NCI-H146 treated with DMSO at 0.1 percent for 48 hours (cell line): ENCODE results near the gene NUSAP1.
"Not testable (repeated sequence)": the region's sequence is repeated elsewhere in the genome, so short reads cannot be mapped to it uniquely, and the experiment has no call there.

Experiments
- DNase-seq: peaks from one replicate; lab custom pipeline; 2025; ENCODE audit not compliant: unreplicated experiment; lab: John Stamatoyannopoulos, UW

Gene NUSAP1, protein sequence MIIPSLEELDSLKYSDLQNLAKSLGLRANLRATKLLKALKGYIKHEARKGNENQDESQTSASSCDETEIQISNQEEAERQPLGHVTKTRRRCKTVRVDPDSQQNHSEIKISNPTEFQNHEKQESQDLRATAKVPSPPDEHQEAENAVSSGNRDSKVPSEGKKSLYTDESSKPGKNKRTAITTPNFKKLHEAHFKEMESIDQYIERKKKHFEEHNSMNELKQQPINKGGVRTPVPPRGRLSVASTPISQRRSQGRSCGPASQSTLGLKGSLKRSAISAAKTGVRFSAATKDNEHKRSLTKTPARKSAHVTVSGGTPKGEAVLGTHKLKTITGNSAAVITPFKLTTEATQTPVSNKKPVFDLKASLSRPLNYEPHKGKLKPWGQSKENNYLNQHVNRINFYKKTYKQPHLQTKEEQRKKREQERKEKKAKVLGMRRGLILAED

DNA sequence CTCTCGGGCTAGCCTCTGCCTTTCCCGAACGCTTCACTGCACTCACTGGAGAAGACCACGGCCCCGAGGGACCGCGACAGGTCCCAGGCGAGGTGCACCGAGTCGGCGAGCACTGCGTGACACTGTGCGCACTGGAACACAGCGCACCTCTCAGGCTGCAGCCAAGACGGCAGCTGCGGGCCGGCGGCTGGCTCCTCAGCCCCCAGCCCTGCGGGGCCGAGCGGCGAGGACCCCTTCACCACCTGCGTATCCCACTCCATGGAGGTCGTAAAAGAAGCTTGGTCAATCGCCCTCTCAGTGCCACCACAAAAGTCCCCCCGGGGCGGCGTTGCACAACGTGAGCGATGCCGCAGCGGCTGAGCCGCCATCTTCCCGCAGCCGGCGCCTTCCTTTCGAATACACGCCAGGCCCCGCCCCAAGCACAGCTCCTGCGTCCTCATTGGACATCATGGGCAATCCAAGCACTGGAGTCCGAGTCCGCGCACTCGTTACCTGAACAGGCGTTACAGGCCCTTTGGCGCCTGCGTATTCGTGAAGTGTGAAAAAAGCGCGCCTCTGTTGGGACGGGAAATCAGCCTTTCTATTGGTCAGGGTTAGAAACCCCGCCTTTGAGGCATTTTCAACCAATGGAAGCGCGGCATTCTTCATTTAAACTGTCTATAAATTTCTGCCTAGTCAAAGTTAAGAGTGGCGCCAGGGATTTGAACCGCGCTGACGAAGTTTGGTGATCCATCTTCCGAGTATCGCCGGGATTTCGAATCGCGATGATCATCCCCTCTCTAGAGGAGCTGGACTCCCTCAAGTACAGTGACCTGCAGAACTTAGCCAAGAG, at the start of gene NUSAP1, which contains the start of gene OIP5:
Gene NUSAP1 (plus strand): TSS at position 688 of the 832 bp plus-strand sequence. CDS start 77 bp downstream, at position 765.
Gene OIP5 (minus strand): TSS at position 398 of the 832 bp plus-strand sequence. CDS start 30 bp downstream, at position 368.
- DNase-seq = peak; percentile 94

- DNase-seq = not testable (repeated sequence)
Measured at GRCh38 chr15:41282980-41283652, 49.6 kb upstream of the NUSAP1 start.

DNA sequence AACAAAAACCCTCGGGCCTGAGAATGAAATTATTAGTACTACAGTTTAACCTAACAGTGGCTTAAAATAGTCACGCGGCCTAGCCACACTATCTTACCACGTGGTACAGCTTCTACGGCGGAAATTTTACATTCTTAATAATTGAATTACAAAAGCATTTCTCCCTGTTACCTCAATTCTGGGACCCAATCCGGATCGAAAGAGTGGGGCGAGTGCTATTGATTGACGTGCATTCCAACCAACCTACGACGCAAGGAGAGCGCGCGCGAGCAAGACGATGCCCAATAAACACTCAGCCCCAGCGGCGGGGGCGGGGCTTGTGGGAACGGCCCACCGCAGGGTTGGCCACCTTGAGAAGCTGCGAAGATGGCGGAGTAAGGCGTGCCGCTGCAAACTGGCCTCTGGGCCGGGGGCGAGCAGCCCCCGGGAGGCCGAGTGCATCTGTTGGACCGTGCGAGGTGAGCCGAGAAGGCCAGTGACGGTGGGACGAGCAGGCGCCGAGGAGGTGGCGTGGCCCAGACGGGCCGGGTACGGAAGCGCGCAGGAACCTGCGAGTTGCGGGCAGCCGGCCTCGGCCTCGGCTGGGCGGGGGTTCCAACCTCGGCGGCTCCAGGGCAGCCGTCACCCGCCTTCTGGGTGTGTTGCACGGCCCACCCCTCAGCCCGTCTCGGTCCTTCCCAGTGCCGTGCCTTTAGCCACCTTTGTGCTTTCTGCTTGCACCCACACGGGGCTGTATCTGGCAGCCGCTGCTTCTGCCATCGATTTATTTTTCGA, 48.8 kb upstream of the NUSAP1 start:
- peak; percentile 92 for DNase-seq

DNA sequence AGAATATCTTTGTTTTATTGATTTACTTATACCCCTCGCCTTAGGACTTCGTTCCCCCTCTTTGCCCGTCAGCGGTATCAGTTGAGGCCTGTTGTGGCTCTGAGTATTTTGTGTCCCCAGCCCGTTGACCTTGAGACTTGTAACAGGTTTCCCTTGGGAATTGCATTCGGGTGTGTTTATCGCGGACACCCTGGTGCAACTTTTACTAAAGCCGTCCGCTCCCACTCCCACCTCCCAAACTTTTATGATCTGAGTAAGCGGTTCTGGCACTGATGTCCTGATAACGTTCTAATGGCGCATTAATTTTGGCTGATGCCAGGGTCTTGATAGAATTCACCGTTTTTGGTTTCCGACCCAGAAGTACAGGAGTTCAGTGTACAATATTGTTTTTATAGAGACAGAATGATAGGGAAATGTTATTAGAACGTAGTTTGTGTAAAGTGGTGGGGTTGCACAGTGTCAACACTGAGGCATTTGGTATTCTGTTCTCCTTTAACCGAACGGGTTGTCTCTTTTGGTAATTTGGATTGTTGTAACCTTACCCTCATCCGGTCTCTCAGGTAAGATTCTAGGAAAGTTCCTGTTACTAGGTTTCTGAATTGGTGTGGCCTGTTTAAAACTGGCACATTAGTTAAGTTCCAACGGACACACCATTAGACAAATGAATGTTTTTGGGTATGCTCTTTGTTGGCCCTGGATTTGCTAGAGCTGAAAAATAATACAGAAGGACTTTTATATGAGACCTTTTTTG, 48.1 kb upstream of the NUSAP1 start:
- DNase-seq = no peak

DNA sequence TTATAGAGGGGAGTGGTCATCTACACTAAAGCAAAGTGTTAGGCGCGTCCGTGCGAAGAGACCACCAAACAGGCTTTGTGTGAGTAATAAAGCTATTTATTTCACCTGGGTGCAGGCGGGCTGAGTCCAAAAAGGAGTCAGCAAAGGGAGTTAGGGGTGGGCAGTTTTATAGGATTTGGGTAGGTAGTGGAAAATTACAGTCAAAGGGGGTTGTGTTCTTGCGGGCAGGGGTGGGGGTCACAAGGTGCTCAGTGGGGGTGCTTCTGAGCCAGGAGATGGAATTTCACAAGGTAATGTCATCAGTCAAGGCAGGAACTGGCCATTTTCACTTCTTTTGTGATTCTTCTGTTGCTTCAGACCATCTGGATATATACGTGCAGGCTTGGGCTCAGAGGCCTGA, 47.4 kb upstream of the NUSAP1 start:
- DNase-seq = no peak

DNA sequence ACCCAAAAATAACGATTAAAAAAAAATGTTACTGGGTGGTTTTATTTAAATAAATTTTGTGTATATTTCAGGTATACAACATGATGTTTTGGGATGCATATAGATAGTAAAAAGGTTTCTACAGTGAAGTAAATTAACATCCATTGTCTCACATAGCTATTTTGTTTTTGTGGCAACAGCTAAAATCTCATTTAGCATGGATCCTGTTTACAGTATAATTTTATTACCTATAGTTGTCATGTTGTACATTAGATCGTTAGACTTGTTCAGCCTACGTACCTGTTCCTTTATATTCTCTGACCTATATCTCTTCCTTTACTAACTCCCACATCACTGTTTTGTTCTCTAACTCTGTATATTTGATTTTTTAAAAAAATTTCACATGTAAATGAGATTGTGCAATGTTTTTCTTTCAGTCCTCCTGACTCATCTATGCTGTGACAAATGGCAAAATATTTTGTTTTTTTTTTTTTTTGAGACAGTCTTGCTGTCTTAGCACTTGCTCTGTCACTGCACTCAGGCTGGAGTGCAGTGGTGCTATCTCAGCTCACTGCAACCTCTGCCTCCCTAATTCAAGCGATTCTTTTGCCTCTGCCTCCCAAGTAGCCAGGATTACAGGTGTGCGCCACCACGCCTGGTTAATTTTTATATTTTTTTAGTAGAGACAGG, 45.9 kb upstream of the NUSAP1 start:
- no peak for DNase-seq

- no peak for DNase-seq
Measured at GRCh38 chr15:41288464-41288863, 44.2 kb upstream of the NUSAP1 start.

DNA sequence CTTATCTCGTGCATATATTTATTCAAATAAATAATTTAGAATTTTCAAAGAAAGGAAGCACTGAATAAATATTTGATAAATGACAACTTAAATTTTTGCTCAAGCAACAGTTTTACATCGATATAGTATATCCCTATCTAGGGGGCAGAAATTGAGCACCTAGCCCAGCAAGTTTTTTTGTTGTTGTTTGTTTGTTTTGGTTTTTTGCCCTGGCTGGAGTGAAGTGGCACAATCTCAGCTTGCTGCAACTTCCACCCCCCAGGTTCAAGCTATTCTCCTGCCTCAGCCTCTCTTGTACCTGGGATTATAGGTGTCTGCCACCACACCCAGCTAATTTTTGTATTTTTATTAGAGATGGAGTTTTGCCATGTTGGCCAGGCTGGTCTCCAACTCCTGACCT, 42.7 kb upstream of the NUSAP1 start:
- DNase-seq = no peak

GRCh38 chr15:41291065-41291631, 41.5 kb upstream of the NUSAP1 start:
- no peak for DNase-seq

GRCh38 chr15:41292521-41292920, 40.2 kb upstream of the NUSAP1 start:
- DNase-seq = no peak

GRCh38 chr15:41301139-41301538, 31.5 kb upstream of the NUSAP1 start:
- DNase-seq = not testable (repeated sequence)

DNA sequence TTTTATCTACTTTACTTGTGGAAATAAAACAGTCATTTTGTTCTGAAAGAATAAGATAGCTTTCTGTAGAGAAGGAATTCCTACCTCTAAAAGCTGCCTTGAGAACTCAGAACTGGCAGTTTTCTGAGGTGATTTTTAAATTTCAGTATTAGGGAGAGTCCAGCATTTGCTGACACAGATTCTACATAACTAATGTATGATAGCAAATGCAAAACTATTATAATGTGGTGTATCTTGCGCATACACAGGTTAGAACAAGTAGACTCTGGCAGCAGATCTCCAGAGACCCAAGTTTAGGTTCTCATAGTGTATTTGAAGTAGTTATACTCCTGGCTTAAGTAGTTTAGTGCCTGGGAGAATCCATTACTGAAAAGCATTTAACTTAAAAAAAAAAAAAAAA, 31.1 kb upstream of the NUSAP1 start:
- no peak for DNase-seq

GRCh38 chr15:41304149-41304770, 28.4 kb upstream of the NUSAP1 start:
- DNase-seq = no peak

DNA sequence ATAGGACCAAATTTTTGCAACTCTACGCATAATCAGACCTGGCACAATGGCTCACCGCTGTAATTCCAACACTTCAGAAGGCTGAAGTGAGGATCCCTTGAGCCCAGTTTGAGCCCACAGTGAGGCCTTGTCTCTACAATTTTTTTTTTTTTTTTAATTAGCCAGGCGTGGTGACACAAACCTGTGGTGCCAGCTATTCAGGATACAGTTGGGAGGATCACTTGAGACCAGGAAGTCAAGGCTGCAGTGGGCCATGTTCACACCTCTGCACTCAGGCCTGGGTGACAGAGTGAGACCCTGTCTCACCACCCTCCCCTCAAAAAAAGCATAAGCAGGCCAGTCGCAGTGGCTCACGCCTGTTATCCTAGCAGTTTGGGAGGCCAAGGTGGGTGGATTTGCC, 25.0 kb upstream of the NUSAP1 start:
- no peak for DNase-seq

DNA sequence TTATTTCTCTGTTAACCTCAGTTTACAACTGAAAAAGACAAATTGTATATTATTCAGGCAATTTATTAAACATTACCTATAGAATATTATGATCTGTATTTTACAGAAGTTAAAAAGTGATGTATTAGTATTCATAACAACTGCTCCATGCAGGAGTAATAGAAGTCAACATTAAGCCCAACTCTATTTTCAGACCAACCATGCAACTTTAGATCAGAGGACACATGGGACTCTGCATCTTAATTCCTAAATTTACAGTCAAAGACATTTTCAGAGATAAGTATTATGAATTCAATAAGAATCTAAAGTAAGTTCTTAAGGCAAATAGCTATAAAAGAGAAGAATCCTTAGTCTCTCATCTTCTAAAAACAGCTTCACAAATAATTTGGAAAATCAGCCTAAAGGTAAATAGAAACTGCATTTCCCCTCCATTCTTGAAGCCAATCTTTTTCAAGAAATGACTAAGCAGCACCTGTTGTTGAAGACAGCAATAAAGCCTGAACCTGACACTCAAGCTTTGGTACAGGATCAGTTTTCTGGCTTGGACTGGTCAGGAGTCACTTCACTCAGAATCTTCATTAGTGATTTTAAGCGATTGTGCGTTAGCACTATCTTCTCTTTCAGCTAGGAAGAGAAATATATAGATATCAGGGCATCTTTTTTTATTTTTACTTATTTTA, 23.3 kb upstream of the NUSAP1 start:
- no peak for DNase-seq

- not testable (repeated sequence) for DNase-seq
Measured at GRCh38 chr15:41320805-41321330, 11.8 kb upstream of the NUSAP1 start.

DNA sequence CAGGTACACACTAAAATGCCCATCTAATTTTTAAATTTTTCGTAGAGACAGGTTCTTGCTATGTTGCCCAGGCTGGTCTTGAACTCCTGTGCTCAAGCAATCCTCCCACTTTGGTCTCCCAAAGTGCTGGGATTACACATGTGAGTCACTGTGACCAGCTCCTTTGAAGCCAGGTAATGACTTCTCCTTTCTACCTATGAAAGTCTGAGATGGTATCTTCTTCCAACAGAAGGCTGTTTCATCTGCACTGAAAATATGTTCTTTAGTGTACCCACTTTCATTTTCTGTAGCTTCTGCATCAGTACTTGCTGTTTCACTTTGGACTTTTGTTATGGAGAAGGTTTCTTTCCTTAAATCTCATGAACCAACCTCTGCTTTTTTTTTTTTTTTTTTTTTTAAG, 9.1 kb upstream of the NUSAP1 start:
- no peak for DNase-seq

DNA sequence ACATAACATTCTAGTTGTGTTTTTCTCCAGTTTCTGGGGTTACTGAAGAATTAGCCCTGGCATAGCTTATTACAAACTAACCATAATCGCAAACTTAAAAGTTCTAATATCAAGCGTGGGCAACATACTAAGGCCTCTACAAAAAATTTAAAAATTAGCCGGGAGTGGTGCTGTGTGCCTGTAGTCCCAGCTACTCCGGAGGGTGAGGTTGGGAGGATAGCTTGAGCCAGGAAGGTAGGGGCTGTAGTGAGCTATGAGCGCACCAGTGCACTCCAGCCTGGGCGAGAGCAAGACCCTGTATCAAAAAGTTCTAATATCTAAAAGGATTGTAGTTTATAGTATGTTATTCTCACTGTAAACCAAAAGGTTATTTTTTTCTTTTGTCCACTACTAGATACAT, 1.4 kb upstream of the NUSAP1 start:
- no peak for DNase-seq
